Neuron (in vitro differentiated cells): ENCODE measurements around the gene AKNA.

Experiments
- H2AFZ ChIP-seq: one replicate; pipeline ENCODE4 v1.6.1; 2013; ENCODE audit warnings: low read depth, mild to moderate bottlenecking, inconsistent platforms, low read length, moderate library complexity
- H3K27me3 ChIP-seq: one replicate; pipeline ENCODE4 v1.6.1; 2013; ENCODE audit warnings: low read length; ENCODE audit not compliant: insufficient read depth
- H3K36me3 ChIP-seq: one replicate; pipeline ENCODE4 v1.6.1; 2013; ENCODE audit warnings: low read length; ENCODE audit not compliant: insufficient read depth
- H3K4me1 ChIP-seq: one replicate; pipeline ENCODE4 v1.6.1; 2013; ENCODE audit warnings: low read length; ENCODE audit not compliant: insufficient read depth
- H3K4me3 ChIP-seq: 2 replicates; pipeline ENCODE4 v1.5.1; 2013; ENCODE audit warnings: mild to moderate bottlenecking, low read length, moderate library complexity
- H3K9me3 ChIP-seq: one replicate; pipeline ENCODE4 v1.6.1; 2013; ENCODE audit warnings: low read length

The AKNA gene

DNA sequence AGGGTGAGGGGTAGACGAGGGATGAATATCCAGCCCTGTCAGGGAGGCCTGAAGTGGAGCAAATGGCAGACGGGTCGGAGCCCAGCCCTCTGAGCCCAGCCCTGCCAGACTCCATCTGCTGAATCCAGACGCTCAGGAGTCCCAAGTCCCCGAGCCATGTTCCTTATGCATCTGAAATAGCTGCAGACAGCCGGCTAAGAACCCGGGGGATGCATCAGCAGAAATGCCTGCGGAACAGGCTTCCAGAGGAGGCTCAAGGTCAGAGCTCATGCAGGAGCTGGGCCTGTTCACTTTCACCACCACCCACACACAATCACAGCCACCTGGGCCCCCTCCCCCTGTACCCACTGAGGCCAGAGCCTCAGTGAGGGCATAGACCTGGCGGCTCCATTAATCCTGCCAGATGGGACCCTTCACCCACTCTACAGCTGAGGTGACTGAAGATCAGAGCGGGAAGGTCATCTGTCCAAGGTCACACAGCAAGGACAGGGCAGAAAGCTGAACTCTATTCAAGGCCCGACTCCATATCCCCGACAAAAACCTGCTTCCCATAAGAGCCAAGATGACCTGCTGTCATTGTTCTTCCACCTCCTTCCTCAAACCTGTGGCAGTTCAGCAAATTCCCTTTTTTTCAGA, 24.4 kb upstream of the AKNA start:
- no peak overlapping the region for H3K4me3 ChIP-seq
- no peaks in the 10 kb centered on the region for H3K27me3 ChIP-seq
- H3K36me3 ChIP-seq: no peaks in the 10 kb centered on the region
- H2AFZ ChIP-seq: no peak overlapping the region
- H3K4me1 ChIP-seq: peaks cover 24% of the 10 kb centered on the region
- no peaks in the 10 kb centered on the region for H3K9me3 ChIP-seq

GRCh38 chr9:114411452-114411851, 23.7 kb upstream of the AKNA start:
- H3K36me3 ChIP-seq: peaks cover 6% of the 10 kb centered on the region
- H3K4me3 ChIP-seq: no peak overlapping the region
- no peaks in the 10 kb centered on the region for H3K9me3 ChIP-seq
- H2AFZ ChIP-seq: no peak overlapping the region
- no peaks in the 10 kb centered on the region for H3K27me3 ChIP-seq
- H3K4me1 ChIP-seq: peaks cover 23% of the 10 kb centered on the region

DNA sequence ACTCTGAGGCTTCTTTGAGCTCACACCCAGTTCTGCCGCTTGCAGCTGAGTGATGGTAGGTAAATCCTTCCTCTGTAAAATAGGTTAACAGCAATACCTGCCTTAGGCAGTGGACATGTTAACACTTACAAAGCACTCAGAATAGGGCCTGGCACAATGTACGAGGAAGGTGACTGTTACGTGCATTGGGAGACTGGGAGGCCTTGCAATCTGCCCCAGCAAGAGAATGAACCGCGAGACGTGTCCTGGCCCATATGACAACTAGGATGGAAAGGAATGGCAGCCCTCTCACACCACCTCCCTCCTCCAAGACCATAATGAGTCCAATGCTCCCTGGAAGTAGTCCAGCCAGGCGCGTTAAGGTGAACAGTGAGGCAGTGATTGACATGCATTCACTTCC, 23.1 kb upstream of the AKNA start:
- H3K9me3 ChIP-seq: no peaks in the 10 kb centered on the region
- H3K4me1 ChIP-seq: peaks cover 20% of the 10 kb centered on the region
- H3K4me3 ChIP-seq: no peak overlapping the region
- H3K36me3 ChIP-seq: peaks cover 6% of the 10 kb centered on the region
- H3K27me3 ChIP-seq: no peaks in the 10 kb centered on the region
- no peak overlapping the region for H2AFZ ChIP-seq

DNA sequence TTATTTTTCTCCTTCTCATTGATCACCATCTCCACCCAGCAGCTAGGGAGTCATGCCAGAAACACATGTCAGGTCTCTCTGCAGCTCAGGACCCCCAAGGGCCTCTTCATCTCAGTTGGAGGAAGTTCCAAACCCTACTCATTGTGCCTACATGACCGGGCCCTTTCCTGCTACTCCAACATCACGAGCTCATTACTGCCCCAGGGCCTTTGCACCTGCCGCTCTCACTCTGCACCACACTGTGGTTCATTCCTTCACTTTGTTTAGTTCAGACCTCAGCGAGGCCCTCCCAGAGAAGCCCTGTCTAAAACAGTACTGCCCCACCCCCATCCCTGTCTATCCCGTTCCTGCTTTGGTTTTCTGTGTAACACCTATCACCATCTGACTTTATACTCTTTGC, 22.1 kb upstream of the AKNA start:
- no peaks in the 10 kb centered on the region for H3K9me3 ChIP-seq
- H3K27me3 ChIP-seq: no peaks in the 10 kb centered on the region
- H2AFZ ChIP-seq: no peak overlapping the region
- peaks cover 20% of the 10 kb centered on the region for H3K4me1 ChIP-seq
- peaks cover 6% of the 10 kb centered on the region for H3K36me3 ChIP-seq
- no peak overlapping the region for H3K4me3 ChIP-seq

GRCh38 chr9:114409103-114409780, 21.5 kb upstream of the AKNA start:
- Histone ChIP-seq H3K36me3 (peaks cover 6% of the 10 kb centered on the region), H3K4me3 (no peak overlapping the region), H3K27me3 (no peaks in the 10 kb centered on the region), H2AFZ (no peak overlapping the region), H3K9me3 (no peaks in the 10 kb centered on the region), H3K4me1 (peaks cover 18% of the 10 kb centered on the region)

DNA sequence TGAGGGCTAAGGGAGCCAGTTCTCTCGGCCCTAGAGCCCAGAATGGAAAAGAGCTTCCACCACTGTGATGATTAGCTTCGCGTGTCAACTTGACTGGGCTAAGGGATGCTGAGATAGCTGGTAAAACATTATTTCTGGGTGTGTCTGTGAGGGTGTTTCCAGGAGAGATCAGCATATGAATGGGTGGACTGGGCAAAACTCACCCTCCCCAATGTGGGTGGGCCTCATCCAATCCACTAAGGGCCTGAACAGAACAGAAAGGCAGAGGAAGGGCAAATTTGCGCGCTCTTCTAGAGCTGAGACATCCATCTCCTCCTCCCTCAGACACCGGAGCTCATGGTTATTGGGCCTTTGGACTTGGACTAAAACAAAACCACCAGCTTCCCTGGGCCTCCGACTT, 20.9 kb upstream of the AKNA start:
- peaks cover 6% of the 10 kb centered on the region for H3K36me3 ChIP-seq
- no peak overlapping the region for H2AFZ ChIP-seq
- H3K4me3 ChIP-seq: no peak overlapping the region
- no peaks in the 10 kb centered on the region for H3K9me3 ChIP-seq
- no peaks in the 10 kb centered on the region for H3K27me3 ChIP-seq
- H3K4me1 ChIP-seq: peaks cover 12% of the 10 kb centered on the region

GRCh38 chr9:114407889-114408288, 20.1 kb upstream of the AKNA start:
- Histone ChIP-seq H3K27me3 (no peaks in the 10 kb centered on the region), H3K4me3 (no peak overlapping the region), H3K9me3 (no peaks in the 10 kb centered on the region), H3K4me1 (peaks cover 5% of the 10 kb centered on the region), H3K36me3 (peaks cover 10% of the 10 kb centered on the region), H2AFZ (no peak overlapping the region)

DNA sequence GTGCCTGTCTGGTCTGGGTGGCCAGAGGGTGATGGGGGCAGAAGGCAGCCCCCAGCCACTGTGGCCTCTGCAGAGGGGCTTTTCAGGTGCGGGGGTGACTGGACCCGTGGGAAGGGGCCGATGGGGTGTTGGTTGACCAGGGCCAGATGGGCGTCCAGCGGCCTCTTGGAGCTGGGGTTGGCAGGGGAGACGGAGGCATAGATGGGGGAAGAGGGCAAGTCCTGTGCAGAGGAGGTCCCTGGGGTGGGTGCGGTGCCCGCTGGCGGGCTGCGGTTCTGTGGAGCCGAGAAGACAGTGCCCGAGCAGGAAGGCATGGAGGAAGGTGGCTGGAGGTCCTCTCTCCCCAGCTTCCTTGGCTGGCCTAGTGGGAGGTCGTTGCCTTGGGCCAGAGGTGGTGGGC, 18.7 kb upstream of the AKNA start:
- H3K4me1 ChIP-seq: peaks cover 5% of the 10 kb centered on the region

DNA sequence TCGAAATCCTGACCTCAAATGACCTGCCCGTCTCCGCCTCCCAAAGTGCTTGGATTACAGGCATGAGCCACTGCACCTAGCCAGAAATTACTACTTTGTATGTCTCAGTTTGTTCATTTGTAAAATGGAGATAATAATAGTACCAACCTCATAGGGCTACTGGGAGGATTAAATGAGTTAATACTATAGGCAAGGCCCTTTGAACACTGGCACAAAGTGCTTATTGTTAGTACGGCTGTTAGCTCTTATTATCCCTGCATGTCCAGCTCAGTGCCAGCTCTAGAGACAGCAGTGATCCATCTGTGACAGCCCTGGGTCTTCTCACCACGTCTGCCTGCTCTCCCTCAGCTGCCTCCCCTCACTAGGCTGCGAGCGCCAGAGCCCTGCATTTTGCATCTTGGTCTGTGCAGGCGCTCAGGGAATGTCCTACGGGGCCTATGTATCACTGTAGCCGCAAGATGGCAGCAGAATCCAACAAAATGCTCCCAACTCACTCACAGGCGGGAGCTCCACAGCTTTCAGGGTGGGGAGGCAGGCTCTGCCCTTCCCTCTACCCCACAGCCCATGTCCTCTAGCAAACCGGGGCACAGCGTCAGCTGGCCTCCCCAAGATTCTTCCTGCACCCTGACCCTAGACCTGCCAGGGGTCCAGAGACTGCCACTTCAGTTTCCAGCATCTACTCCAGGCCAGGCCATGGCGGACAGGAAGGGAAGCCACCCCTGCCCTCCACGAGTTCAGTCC, 17.7 kb upstream of the AKNA start:
- Histone ChIP-seq H3K9me3 (no peaks in the 10 kb centered on the region), H3K36me3 (peaks cover 12% of the 10 kb centered on the region), H3K4me3 (no peak overlapping the region), H2AFZ (no peak overlapping the region), H3K4me1 (peaks cover 5% of the 10 kb centered on the region), H3K27me3 (no peaks in the 10 kb centered on the region)

More for the DNA sequence above, 18.7 kb upstream of the AKNA start:
- no peak overlapping the region for H3K4me3 ChIP-seq
- H3K27me3 ChIP-seq: no peaks in the 10 kb centered on the region
- no peaks in the 10 kb centered on the region for H3K9me3 ChIP-seq
- H2AFZ ChIP-seq: no peak overlapping the region
- peaks cover 12% of the 10 kb centered on the region for H3K36me3 ChIP-seq

GRCh38 chr9:114404531-114404930, 16.7 kb upstream of the AKNA start:
- Histone ChIP-seq H3K27me3 (no peaks in the 10 kb centered on the region), H3K4me1 (peaks cover 4% of the 10 kb centered on the region), H2AFZ (no peak overlapping the region), H3K4me3 (no peak overlapping the region), H3K36me3 (peaks cover 12% of the 10 kb centered on the region), H3K9me3 (no peaks in the 10 kb centered on the region)

DNA sequence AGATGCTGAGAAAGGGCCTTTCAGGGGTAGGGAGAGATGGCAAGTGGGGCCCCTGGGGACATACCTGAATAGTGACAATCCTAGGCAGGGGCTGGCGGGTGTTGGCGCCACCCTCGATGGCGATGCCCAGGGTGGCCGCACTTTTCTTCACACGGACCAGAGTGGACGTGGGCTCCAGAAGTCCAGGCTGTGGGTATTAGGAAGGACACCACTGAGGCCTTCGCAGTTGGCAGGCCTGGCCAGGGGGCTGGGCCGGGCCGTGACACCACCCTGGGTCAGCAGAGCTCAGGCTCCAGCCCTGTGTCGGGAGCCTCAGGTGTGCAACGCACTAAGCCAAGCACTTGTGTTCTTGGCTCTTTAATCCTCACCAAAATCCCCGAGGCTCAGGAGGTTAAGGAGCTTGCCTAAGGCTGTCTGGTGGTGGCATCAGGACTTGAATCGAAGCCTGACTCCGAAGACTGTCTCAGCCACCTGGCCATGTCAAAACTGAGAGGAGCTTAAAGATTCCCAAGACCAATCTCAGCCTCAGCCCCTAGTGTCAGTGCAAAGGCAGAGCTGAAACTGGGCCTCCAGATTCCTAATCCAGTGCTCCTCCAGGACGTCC, 15.5 kb upstream of the AKNA start:
- Histone ChIP-seq H3K27me3 (no peaks in the 10 kb centered on the region), H2AFZ (no peak overlapping the region), H3K36me3 (peaks cover 12% of the 10 kb centered on the region), H3K4me3 (no peak overlapping the region), H3K9me3 (no peaks in the 10 kb centered on the region), H3K4me1 (no peaks in the 10 kb centered on the region)

DNA sequence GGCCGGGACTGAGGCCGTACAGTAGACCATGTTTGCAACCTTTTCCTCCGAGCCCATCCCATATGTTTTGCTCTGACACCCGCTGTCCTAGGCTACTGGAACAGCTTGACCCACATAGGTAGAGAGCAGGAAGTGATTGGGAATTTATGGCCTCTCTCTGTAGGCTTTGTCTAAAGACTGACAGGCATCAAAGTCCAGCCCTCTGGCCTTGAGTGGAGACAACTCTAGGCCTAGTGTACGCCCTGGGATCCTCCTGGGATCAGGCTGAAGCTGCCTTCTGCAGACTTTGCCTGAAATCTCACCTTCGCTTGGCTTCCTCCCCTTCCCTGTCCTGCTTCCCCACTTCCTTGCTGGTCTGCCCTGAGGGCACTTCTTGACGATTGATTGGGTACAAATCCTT, 13.6 kb upstream of the AKNA start:
- peaks cover 6% of the 10 kb centered on the region for H3K36me3 ChIP-seq
- H3K9me3 ChIP-seq: no peaks in the 10 kb centered on the region
- no peak overlapping the region for H3K4me3 ChIP-seq
- no peak overlapping the region for H2AFZ ChIP-seq
- H3K4me1 ChIP-seq: peaks cover 4% of the 10 kb centered on the region
- no peaks in the 10 kb centered on the region for H3K27me3 ChIP-seq

GRCh38 chr9:114400772-114401171, 13.0 kb upstream of the AKNA start:
- Histone ChIP-seq H2AFZ (no peak overlapping the region), H3K4me1 (peaks cover 4% of the 10 kb centered on the region), H3K27me3 (no peaks in the 10 kb centered on the region), H3K9me3 (no peaks in the 10 kb centered on the region), H3K4me3 (no peak overlapping the region), H3K36me3 (peaks cover 6% of the 10 kb centered on the region)
